ENCODE measurements around the gene EXOC2.

GRCh38 chr6:448296-449056 lies 244.5 kb downstream of the EXOC2 start:
- TF ChIP-seq ESRRA (CRISPR knock-in tag; IDR thresholded peaks at IDR 0.05; ENCODE audit: borderline replicate concordance) (no peak), CTCF (IDR thresholded peaks at IDR 0.05) (no peak), SP1 (CRISPR knock-in tag; conservative IDR thresholded peaks at IDR 0.05) (no peak), GABPB1 (CRISPR knock-in tag; IDR thresholded peaks at IDR 0.05) (no peak), ELF4 (CRISPR knock-in tag; IDR thresholded peaks at IDR 0.05; ENCODE audit: low read depth) (no peak), FOXP4 (CRISPR knock-in tag; IDR thresholded peaks at IDR 0.05) (no peak), ATF3 (CRISPR knock-in tag; conservative IDR thresholded peaks at IDR 0.05) (no peak)

Measured in WTC11 (cell line).